NT2/D1 (cell line): Measurements from ENCODE around the gene PARD3.

Source experiments
- YY1 ChIP-seq: IDR thresholded peaks from 2 replicates; pipeline ENCODE4 v1.6.1; 2011; ENCODE audit not compliant: insufficient read length, insufficient read depth
- ZNF274 ChIP-seq: IDR thresholded peaks from 2 replicates; pipeline ENCODE4 v1.6.1; 2011; ENCODE audit warnings: mild to moderate bottlenecking, low read depth, low read length

DNA sequence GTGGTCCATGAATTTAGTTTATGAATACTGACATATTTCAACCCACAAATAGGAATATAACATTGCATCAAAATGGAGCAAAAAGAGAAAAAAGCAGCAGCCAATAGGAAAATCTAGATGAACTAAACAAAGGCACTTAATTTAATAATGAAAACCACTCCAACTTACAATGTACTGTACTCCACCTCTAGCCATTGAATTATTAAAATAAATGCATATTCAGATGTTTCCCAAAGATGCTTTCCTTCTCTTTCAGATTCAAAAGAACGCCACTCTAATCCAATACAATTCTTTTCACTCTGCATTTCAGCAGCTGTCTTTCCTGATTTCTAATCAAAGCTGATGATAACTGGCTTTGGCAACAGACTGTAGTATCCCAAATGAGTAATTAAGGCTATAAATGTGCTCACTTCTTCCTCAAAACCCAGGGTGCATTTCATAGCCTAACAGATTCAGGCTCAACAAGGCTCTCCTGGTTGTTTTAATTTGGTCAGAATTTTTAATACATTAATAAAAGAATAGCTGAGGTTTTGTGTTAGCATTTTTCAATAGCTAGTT lies 577.1 kb downstream of the PARD3 start:
- TF ChIP-seq ZNF274 = no peak
- TF ChIP-seq YY1 = no peak
